ENCODE results near the gene RAD18. TPM values are rescaled to one million over a fixed set of nuclear protein-coding genes. Genes with fewer than 3 reads are reported as not detected.
A peak's percentile ranks its signal among the peaks of the same experiment; 100 is the strongest.

Gene RAD18
- 9.9 and 14.9 TPM in 2 replicates for total RNA-seq (2014; rRNA removed; shearing (Covaris generic))

- DNase-seq (ENCODE audit: low spot score) = peak; percentile 83
These were observed at the start of gene RAD18 for GRCh38 chr3:8963137-8963853. Gene RAD18, minus strand, starts transcription at chr3:8963472. Its CDS starts 87 bp downstream, at chr3:8963385.

GRCh38 chr3:9012521-9012920, 49.2 kb upstream of the RAD18 start:
- no peak for DNase-seq (ENCODE audit: low spot score)

- DNase-seq (ENCODE audit: low spot score) = no peak
These were observed 46.8 kb upstream of the RAD18 start for GRCh38 chr3:9009976-9010545.

GRCh38 chr3:9008550-9009255, 45.4 kb upstream of the RAD18 start:
- no peak for DNase-seq (ENCODE audit: low spot score)

DNA sequence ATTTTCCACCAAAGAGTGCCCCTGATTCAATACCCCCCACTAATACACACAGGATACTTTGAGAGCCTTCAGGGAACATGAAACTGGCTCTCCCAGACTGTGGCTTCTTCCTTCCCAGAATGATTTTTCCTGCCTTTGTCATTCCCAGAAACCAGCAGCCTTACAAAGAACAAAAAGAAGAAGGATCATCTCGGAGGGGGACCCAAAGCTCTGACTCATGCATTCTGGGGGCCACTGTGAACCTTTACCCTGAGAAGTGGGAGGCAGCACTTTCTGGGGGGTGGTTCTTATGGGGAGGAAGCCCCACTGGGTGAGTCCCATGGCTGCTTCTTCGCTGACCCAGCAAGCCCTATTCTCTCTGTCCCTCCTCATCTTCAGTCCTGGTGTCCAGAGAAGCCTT, 44.7 kb upstream of the RAD18 start:
- no peak for DNase-seq (ENCODE audit: low spot score)

GRCh38 chr3:9007213-9007612, 43.9 kb upstream of the RAD18 start:
- DNase-seq (ENCODE audit: low spot score) = no peak

- DNase-seq (ENCODE audit: low spot score) = no peak
These were observed 36.8 kb upstream of the RAD18 start for GRCh38 chr3:9000041-9000440.

- DNase-seq (ENCODE audit: low spot score) = no peak
These were observed 33.9 kb upstream of the RAD18 start for GRCh38 chr3:8997151-8997550.

- DNase-seq (ENCODE audit: low spot score) = no peak
These were observed 33.4 kb upstream of the RAD18 start for GRCh38 chr3:8996681-8997121.

- no peak for DNase-seq (ENCODE audit: low spot score)
These were observed 32.9 kb upstream of the RAD18 start for GRCh38 chr3:8996216-8996615.

DNA sequence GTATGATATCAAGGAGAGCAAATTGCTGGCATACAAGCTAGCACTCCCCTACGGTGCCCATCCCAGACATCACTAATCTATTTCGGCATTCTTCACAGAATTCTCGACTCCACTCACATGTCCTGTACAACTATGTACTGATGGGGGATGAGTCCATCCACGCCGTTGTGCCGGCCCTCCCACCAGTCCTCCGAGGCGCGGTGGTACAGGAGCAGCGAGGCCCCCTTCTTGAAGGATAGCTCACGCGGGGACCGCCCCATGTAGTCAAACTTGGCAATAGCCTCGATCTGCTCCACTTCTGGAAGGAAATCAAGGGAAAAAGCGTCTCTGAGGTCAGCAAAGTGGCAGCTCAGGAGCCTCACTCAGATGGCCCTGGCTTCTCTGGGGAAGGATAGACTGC, 31.0 kb upstream of the RAD18 start:
- no peak for DNase-seq (ENCODE audit: low spot score)

- DNase-seq (ENCODE audit: low spot score) = no peak
These were observed 30.1 kb upstream of the RAD18 start for GRCh38 chr3:8993331-8993730.

GRCh38 chr3:8992854-8993253, 29.6 kb upstream of the RAD18 start:
- no peak for DNase-seq (ENCODE audit: low spot score)

- DNase-seq (ENCODE audit: low spot score) = no peak
These were observed 28.9 kb upstream of the RAD18 start for GRCh38 chr3:8992199-8992598.

DNA sequence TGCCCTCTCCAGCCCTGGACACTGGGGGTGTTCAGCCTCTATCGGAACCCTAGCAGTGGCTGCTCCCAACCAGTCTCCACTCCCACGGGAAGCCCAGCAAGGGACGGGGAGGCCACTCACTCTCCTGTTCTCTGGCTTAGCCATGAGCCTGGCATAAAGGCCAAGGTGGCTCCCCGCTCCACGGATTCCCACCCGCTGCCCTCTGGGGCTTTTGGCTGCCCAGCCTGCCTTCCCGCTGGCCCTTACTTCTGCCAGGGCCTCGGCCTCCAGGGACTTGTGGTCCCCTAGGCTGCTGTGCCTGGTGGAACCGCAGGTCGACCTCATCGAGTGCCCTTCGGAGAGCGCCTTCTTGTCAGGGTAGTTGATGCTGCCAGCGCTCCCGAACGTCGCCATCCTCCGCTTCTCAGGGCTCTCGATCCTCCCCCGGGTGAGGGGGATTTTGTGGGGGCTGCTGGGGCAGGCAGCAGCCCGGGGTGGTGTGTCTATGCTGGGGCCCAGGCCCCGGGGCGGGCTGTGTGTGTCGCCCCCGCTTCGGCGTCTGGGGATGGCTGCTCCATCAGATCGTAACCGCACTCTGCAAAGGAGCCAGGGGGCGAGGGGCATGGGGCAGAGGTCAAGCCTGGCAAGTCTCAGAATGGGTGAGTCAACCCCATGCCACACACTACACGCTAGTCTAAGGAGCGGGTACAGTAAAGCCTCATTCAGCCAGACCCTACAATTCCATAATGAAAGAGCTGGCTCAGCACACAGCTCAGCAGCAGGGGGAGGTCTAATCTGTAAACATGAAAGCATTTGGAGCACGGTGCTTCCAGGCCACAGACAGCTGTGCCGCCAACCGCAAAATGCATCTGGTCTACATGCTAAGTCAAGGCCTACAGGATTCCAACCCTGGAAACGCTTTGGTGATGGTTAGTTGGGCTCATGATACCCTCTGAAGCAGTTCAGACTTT, 27.3 kb upstream of the RAD18 start:
- peak; percentile 51 for DNase-seq (ENCODE audit: low spot score)

- no peak for DNase-seq (ENCODE audit: low spot score)
These were observed 25.7 kb upstream of the RAD18 start for GRCh38 chr3:8988791-8989558.

DNA sequence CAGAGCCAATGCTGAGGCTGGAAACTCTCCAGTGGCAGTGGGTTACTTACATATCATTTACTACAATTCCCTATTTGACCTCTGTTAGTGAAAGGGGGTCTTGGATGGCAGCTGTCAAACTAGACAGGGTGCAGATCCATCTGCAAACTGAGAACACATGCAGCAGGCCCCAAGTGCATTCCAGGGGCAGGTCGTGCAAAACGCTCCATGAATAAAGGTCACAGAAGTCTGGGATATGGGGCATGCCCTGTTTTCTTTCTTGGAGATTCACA, 25.0 kb upstream of the RAD18 start:
- DNase-seq (ENCODE audit: low spot score) = no peak

GRCh38 chr3:8987645-8988383, 24.5 kb upstream of the RAD18 start:
- peak; percentile 61 for DNase-seq (ENCODE audit: low spot score)

GRCh38 chr3:8987226-8987625, 24.0 kb upstream of the RAD18 start:
- no peak for DNase-seq (ENCODE audit: low spot score)

DNA sequence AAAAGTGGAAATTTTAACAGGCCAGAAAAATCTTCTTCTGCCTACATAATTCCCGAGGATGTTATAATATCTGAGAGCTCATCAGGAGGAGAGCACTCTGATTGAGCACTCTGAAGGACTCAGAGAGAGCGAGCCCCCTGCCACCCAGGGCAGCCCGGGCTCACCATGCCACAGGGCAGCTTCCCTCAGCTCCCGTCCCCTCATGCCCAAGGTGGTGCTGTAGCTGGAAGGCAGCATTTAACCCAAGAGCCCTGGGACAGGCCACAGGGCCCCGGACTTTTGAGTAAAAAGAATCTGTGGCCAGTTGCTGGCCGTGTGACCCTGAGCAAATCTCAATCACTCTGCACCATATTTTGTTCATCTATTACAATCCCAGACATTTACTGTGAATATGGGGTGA, 23.5 kb upstream of the RAD18 start:
- no peak for DNase-seq (ENCODE audit: low spot score)

GRCh38 chr3:8985876-8986275, 22.6 kb upstream of the RAD18 start:
- DNase-seq (ENCODE audit: low spot score) = no peak
